HCT116 (cell line): ENCODE results near the gene MN1. TPM values are rescaled to one million over a fixed set of nuclear protein-coding genes. Genes with fewer than 3 reads are reported as not detected.

Experiments
- ATAC-seq: fragments of 200-7000 bp; cut with Tn5 transposase; 2 replicates; pipeline ENCODE4 v1.9.1; 2020; ENCODE audit warnings: mild to moderate bottlenecking, moderate library complexity
- BruUV-seq: library from RNA; stranded (reverse); fragments of 400-500 nt; replicated peaks from 2 replicates; lab custom pipeline; 2021; lab: Mats Ljungman, UMichigan
- CTCF ChIA-PET: fragments of 300-600 bp; sonication (Branson Sonifier 250); formaldehyde crosslinking; loops from one replicate; lab custom pipeline; 2021; ENCODE audit warnings: antibody characterized with exemption; lab: Charles Lee
- POLR2A ChIA-PET: fragments of 300-600, 350-600 bp; sonication (Branson Sonifier 250); formaldehyde crosslinking; loops from one replicate; lab custom pipeline; 2021; ENCODE audit warnings: antibody characterized with exemption; lab: Charles Lee
- RAD21 ChIA-PET, 2 experiments: fragments of 300-600 bp; sonication (Branson Sonifier 250); formaldehyde crosslinking; loops; one replicate each; lab custom pipeline; 2023; ENCODE audit warnings: low total read pairs in 2 of 2; ENCODE audit not compliant: uncharacterized antibody in 2 of 2, unreplicated experiment in 2 of 2, low non-redundant PET in 1 of 2; lab: Charles Lee
- DNase-seq: peaks from one replicate; pipeline ENCODE4 v3.0.0-alpha.2; 2010; ENCODE audit warnings: low read depth, low spot score
- H2AFZ ChIP-seq: fragments of 200-600 bp; shearing (Covaris generic), sonication (generic); 2 replicates; pipeline ENCODE4 v1.6.1; 2017; ENCODE audit warnings: low read depth, mixed run types, mixed read lengths, antibody characterized with exemption, low read length; ENCODE audit not compliant: poor library complexity, severe bottlenecking
- H3K27ac ChIP-seq: 2 replicates; pipeline ENCODE4 v1.5.1; 2012; ENCODE audit warnings: low read depth, low read length
- H3K27me3 ChIP-seq: fragments of 200-600 bp; sonication (generic); 2 replicates; pipeline ENCODE4 v1.6.1; 2016; ENCODE audit warnings: mixed run types, low read length, mixed read lengths; ENCODE audit not compliant: insufficient read depth
- H3K36me3 ChIP-seq, 2 experiments: fragments of 200-500 bp in 1 of 2; fragments of 200-600 bp in 1 of 2; sonication (Bioruptor generic) in 1 of 2; sonication (generic) in 1 of 2; 2 replicates each; pipeline versions ENCODE4 v1.5.1 to v1.6.1; 2014 to 2016; ENCODE audit warnings: low read length in 2 of 2, inconsistent platforms in 1 of 2, mixed read lengths in 1 of 2, mixed run types in 1 of 2; ENCODE audit not compliant: insufficient read depth in 2 of 2, control insufficient read depth in 1 of 2
- H3K4me1 ChIP-seq, 2 experiments: fragments of 200-600 bp in 1 of 2; sonication (generic) in 1 of 2; 2 replicates each; pipeline versions ENCODE4 v1.5.1 to v1.6.1; 2012 to 2017; ENCODE audit warnings: low read length in 2 of 2, inconsistent platforms in 1 of 2, mild to moderate bottlenecking in 1 of 2, mixed read lengths in 1 of 2, mixed run types in 1 of 2, moderate library complexity in 1 of 2; ENCODE audit not compliant: insufficient read depth in 2 of 2, control insufficient read depth in 1 of 2
- H3K4me2 ChIP-seq: fragments of 200-600 bp; sonication (generic); 2 replicates; pipeline ENCODE4 v1.6.1; 2017; ENCODE audit warnings: mixed run types, low read length, mixed read lengths
- H3K4me3 ChIP-seq, 2 experiments: fragments of 200-600 bp in 1 of 2; sonication (generic) in 1 of 2; replicated peaks in 1 of 2; 2 replicates each; pipeline ENCODE4 v1.5.1; 2011 to 2016; ENCODE audit warnings: low read length in 2 of 2, control low read depth in 1 of 2, low read depth in 1 of 2, mild to moderate bottlenecking in 1 of 2, mixed read lengths in 1 of 2, mixed run types in 1 of 2
- H3K79me2 ChIP-seq: fragments of 200-600 bp; sonication (generic); 2 replicates; pipeline ENCODE4 v1.6.1; 2017; ENCODE audit warnings: mild to moderate bottlenecking, mixed run types, low read length, moderate library complexity, mixed read lengths; ENCODE audit not compliant: insufficient read depth
- H3K9ac ChIP-seq: fragments of 200-600 bp; sonication (generic); 2 replicates; pipeline ENCODE4 v1.6.1; 2016; ENCODE audit warnings: low read length, mixed read lengths
- H3K9me2 ChIP-seq: fragments of 200-600 bp; sonication (generic), shearing (Covaris generic); 2 replicates; pipeline ENCODE4 v1.6.1; 2017; ENCODE audit warnings: mixed run types, mild to moderate bottlenecking, moderate library complexity; ENCODE audit not compliant: insufficient read depth
- H3K9me3 ChIP-seq, 2 experiments: fragments of 200-500 bp in 1 of 2; fragments of 200-600 bp in 1 of 2; sonication (Bioruptor generic) in 1 of 2; sonication (generic) in 1 of 2; 2 replicates each; pipeline ENCODE4 v1.6.1; 2014 to 2017; ENCODE audit warnings: low read length in 2 of 2, mixed read lengths in 2 of 2, inconsistent platforms in 1 of 2, low read depth in 1 of 2, mild to moderate bottlenecking in 1 of 2, mixed run types in 1 of 2, moderate library complexity in 1 of 2; ENCODE audit not compliant: control insufficient read depth in 1 of 2, insufficient read depth in 1 of 2
- H4K20me1 ChIP-seq: fragments of 200-600 bp; sonication (generic), shearing (Covaris generic); 2 replicates; pipeline ENCODE4 v1.6.1; 2017; ENCODE audit warnings: mixed run types, mild to moderate bottlenecking, moderate library complexity; ENCODE audit not compliant: insufficient read depth
- EGR1 ChIP-seq: IDR thresholded peaks from 2 replicates; pipeline ENCODE4 v1.6.1; 2012; ENCODE audit warnings: low read depth
- ELF1 ChIP-seq: IDR thresholded peaks from 2 replicates; pipeline ENCODE4 v1.6.1; 2012; ENCODE audit warnings: low read depth, borderline replicate concordance
- EZH2phosphoT487 ChIP-seq: fragments of 200-600 bp; IDR thresholded peaks from 2 replicates; pipeline ENCODE4 v1.6.1; 2018; ENCODE audit warnings: antibody characterized with exemption, borderline replicate concordance
- FOSL1 ChIP-seq: IDR thresholded peaks from 2 replicates; pipeline ENCODE4 v1.6.1; 2012; ENCODE audit warnings: low read depth
- MAX ChIP-seq: IDR thresholded peaks from 2 replicates; pipeline ENCODE4 v1.6.1; 2012
- POLR2A ChIP-seq: IDR thresholded peaks from 2 replicates; pipeline ENCODE4 v1.7.0; 2011; ENCODE audit warnings: borderline replicate concordance; ENCODE audit not compliant: insufficient read depth, insufficient read length; ENCODE audit errors: extremely low read depth
- POLR2AphosphoS5 ChIP-seq: IDR thresholded peaks from 2 replicates; pipeline ENCODE4 v1.6.1; 2011; ENCODE audit warnings: mild to moderate bottlenecking, low read depth, low read length, moderate library complexity
- RAD21 ChIP-seq: IDR thresholded peaks from 2 replicates; pipeline ENCODE4 v1.6.1; 2012; ENCODE audit warnings: low read depth, mild to moderate bottlenecking
- REST ChIP-seq: IDR thresholded peaks from 2 replicates; pipeline ENCODE4 v1.6.1; 2012; ENCODE audit warnings: low read depth
- SIN3A ChIP-seq: IDR thresholded peaks from 2 replicates; pipeline ENCODE4 v1.6.1; 2012; ENCODE audit warnings: low read depth
- SRF ChIP-seq: IDR thresholded peaks from 2 replicates; pipeline ENCODE4 v1.6.1; 2012; ENCODE audit warnings: low read depth
- ZBTB33 ChIP-seq: IDR thresholded peaks from 2 replicates; pipeline ENCODE4 v1.6.1; 2011; ENCODE audit warnings: mild to moderate bottlenecking, low read length, moderate library complexity; ENCODE audit not compliant: insufficient replicate concordance; ENCODE audit errors: extremely low read depth
- intact Hi-C: fragments of 100-400 bp; cut with micrococcal nuclease; formaldehyde crosslinking; loops from 2 replicates; pipeline ENCODE4 v1.10.0; 2022
- total RNA-seq: library from RNA; stranded (reverse); gene quantifications from one replicate; pipeline ENCODE4 v1.2.1, GENCODE V29; 2021; ENCODE audit not compliant: unreplicated experiment

Gene MN1
- total RNA-seq, 1 experiment from 2014 or later, result 2.9 TPM

GRCh38 chr22:27795696-27796517 is 5.6 kb downstream of the MN1 start (continued):
- no peak for TF ChIP-seq ELF1

GRCh38 chr22:27795053-27795452 is 6.5 kb downstream of the MN1 start:
- ChIA-PET RAD21 (no interaction called here), POLR2A (no interaction called here), CTCF (no interaction called here)
- H2AFZ ChIP-seq, result no peak overlapping the region
- ATAC-seq (no peak), DNase-seq (no peak)
- H3K4me3 ChIP-seq, result no peak overlapping the region
- TF ChIP-seq FOSL1 (no peak), ELF1 (no peak)
- intact Hi-C loops, result no loop called here
- no TSS peak for BruUV-seq
- H3K36me3 ChIP-seq, result no peaks in the 10 kb centered on the region
- no peaks in the 10 kb centered on the region for H3K9me2 ChIP-seq
- no peaks in the 10 kb centered on the region for H3K27me3 ChIP-seq
- no peaks in the 10 kb centered on the region for H3K4me1 ChIP-seq
- H4K20me1 ChIP-seq, result no peaks in the 10 kb centered on the region
- no peak overlapping the region for H3K9ac ChIP-seq
- no peak overlapping the region for H3K27ac ChIP-seq
- no peak overlapping the region for H3K4me2 ChIP-seq
- no peaks in the 10 kb centered on the region for H3K79me2 ChIP-seq
- no peaks in the 10 kb centered on the region for H3K9me3 ChIP-seq

GRCh38 chr22:27794226-27794625 is 7.3 kb downstream of the MN1 start:
- intact Hi-C loops, result no loop called here
- H3K9me3 ChIP-seq, result no peaks in the 10 kb centered on the region
- CTCF ChIA-PET, result no interaction called here
- H3K79me2 ChIP-seq, result no peaks in the 10 kb centered on the region
- H3K4me1 ChIP-seq, result no peaks in the 10 kb centered on the region
- no peak overlapping the region for H3K4me2 ChIP-seq
- DNase-seq (no peak), ATAC-seq (no peak)
- no peaks in the 10 kb centered on the region for H4K20me1 ChIP-seq
- H3K27me3 ChIP-seq, result no peaks in the 10 kb centered on the region
- TF ChIP-seq EZH2phosphoT487, result no peak
- no peak for TF ChIP-seq REST
- no peak for TF ChIP-seq ELF1
- TF ChIP-seq ZBTB33, result no peak
- TF ChIP-seq POLR2A, result no peak
- no peak for TF ChIP-seq MAX
- TF ChIP-seq SRF, result no peak
- TF ChIP-seq SIN3A, result no peak
- TF ChIP-seq POLR2AphosphoS5, result no peak
- no peak for TF ChIP-seq EGR1
- TF ChIP-seq RAD21, result no peak
- no peaks in the 10 kb centered on the region for H3K9me2 ChIP-seq
- no peak overlapping the region for H3K4me3 ChIP-seq
- RAD21 ChIA-PET, result no interaction called here
- H3K36me3 ChIP-seq, result no peaks in the 10 kb centered on the region
- no peak overlapping the region for H3K9ac ChIP-seq
- no peak overlapping the region for H2AFZ ChIP-seq
- no TSS peak for BruUV-seq
- POLR2A ChIA-PET, result no interaction called here
- H3K27ac ChIP-seq, result no peak overlapping the region
